Measurements from ENCODE around the gene DNHD1. TPM values are rescaled to one million over a fixed set of nuclear protein-coding genes. Genes with fewer than 3 reads are reported as not detected.

The DNHD1 gene
- total RNA-seq, 6 experiments from 2014 or later: 1.9 to 10.3 (median 6.1) TPM

GRCh38 chr11:6544921-6545850 is 48.1 kb downstream of the DNHD1 start:
- Histone ChIP-seq H3K27ac (no peak overlapping the region), H3K4me3 (no peak overlapping the region), H3K36me3 (no peaks in the 10 kb centered on the region), H3K27me3 (no peaks in the 10 kb centered on the region), H3K9me3 (no peaks in the 10 kb centered on the region), H3K4me1 (no peaks in the 10 kb centered on the region)
- no peak for DNase-seq
- peak in 1 of 4 donors; percentile 11 for ATAC-seq
- TF ChIP-seq CTCF (IDR thresholded peaks at IDR 0.05) (no peak), POLR2A (IDR thresholded peaks at IDR 0.05) (no peak)
- WGBS (ENCODE audit: insufficient coverage, low coverage, low lambda C conversion rate, missing lambda C conversion rate): 100% methylated on average over 4 of the region's 19 CpGs
- intact Hi-C loops (cut with DNase I): no loop called here

GRCh38 chr11:6545917-6546605 is 49.0 kb downstream of the DNHD1 start:
- ATAC-seq (peak in 2 of 4 donors; percentile 8 to 13), DNase-seq (no peak)
- intact Hi-C loops (cut with DNase I): no loop called here
- Histone ChIP-seq H3K36me3 (no peaks in the 10 kb centered on the region), H3K27ac (no peak overlapping the region), H3K9me3 (no peaks in the 10 kb centered on the region), H3K4me3 (no peak overlapping the region), H3K27me3 (no peaks in the 10 kb centered on the region), H3K4me1 (no peaks in the 10 kb centered on the region)
- 100% methylated on average over 1 of the region's 14 CpGs for WGBS (ENCODE audit: insufficient coverage, low coverage, low lambda C conversion rate, missing lambda C conversion rate)
- no peak for TF ChIP-seq POLR2A (IDR thresholded peaks at IDR 0.05)
- no peak for TF ChIP-seq CTCF (IDR thresholded peaks at IDR 0.05)

- ATAC-seq: no peak
- TF ChIP-seq POLR2A (IDR thresholded peaks at IDR 0.05) (no peak), CTCF (IDR thresholded peaks at IDR 0.05) (no peak)
- Histone ChIP-seq H3K27me3 (no peaks in the 10 kb centered on the region), H3K4me3 (no peak overlapping the region), H3K9me3 (no peaks in the 10 kb centered on the region), H3K36me3 (no peaks in the 10 kb centered on the region), H3K27ac (no peak overlapping the region), H3K4me1 (no peaks in the 10 kb centered on the region)
- WGBS (ENCODE audit: insufficient coverage, low coverage, low lambda C conversion rate, missing lambda C conversion rate): no CpG with 5 or more reads among the region's 8 CpGs
- intact Hi-C loops (cut with DNase I): no loop called here
- no peak for DNase-seq
These were observed 49.7 kb downstream of the DNHD1 start for GRCh38 chr11:6546735-6547134.

GRCh38 chr11:6547177-6547576 is 50.1 kb downstream of the DNHD1 start:
- Histone ChIP-seq H3K9me3 (no peaks in the 10 kb centered on the region), H3K27me3 (no peaks in the 10 kb centered on the region), H3K36me3 (no peaks in the 10 kb centered on the region), H3K4me3 (no peak overlapping the region), H3K4me1 (no peaks in the 10 kb centered on the region), H3K27ac (no peak overlapping the region)
- TF ChIP-seq CTCF (IDR thresholded peaks at IDR 0.05): no peak
- no peak for TF ChIP-seq POLR2A (IDR thresholded peaks at IDR 0.05)
- intact Hi-C loops (cut with DNase I): no loop called here
- ATAC-seq: no peak
- WGBS (ENCODE audit: insufficient coverage, low coverage, low lambda C conversion rate, missing lambda C conversion rate): 86% methylated on average over 2 of the region's 6 CpGs
- no peak for DNase-seq
